ENCODE data around the gene CYB5D1.
A peak's percentile ranks its signal among the peaks of the same experiment; 100 is the strongest.

DNA sequence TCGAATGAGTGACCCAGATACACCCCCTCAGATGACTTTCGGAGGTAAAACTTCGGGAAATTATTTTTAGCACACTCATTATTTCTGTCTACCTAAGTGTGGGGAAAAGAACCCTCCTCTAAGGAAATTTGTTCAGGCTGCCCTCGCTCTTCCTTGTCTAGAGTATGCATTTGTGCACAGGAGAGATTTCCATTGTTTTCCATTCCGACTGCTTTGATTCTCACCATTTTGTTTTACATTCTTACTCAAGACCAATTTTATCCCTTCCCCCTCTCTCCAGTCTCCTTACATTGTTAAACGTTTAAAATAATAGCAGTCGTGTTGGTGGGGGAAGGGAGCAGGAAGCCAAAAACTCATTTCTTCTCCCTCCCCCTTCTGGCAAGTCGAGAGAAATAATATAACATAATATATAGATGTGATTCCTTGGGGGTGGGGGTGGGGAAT lies 29.3 kb downstream of the CYB5D1 start:
- TF ChIP-seq CTCF (conservative IDR thresholded peaks at IDR 0.05; ENCODE audit: low read length) (peak; percentile 51), EZH2phosphoT487 (IDR thresholded peaks at IDR 0.05; ENCODE audit: borderline replicate concordance, low read depth, low read length) (no peak)

All from OCI-LY7 (cell line).